ENCODE data around the gene SLC7A14. TPM values are rescaled to one million over a fixed set of nuclear protein-coding genes. Genes with fewer than 3 reads are reported as not detected.

The SLC7A14 gene
- total RNA-seq, 1 experiment from 2014 or later, result not detected

DNA sequence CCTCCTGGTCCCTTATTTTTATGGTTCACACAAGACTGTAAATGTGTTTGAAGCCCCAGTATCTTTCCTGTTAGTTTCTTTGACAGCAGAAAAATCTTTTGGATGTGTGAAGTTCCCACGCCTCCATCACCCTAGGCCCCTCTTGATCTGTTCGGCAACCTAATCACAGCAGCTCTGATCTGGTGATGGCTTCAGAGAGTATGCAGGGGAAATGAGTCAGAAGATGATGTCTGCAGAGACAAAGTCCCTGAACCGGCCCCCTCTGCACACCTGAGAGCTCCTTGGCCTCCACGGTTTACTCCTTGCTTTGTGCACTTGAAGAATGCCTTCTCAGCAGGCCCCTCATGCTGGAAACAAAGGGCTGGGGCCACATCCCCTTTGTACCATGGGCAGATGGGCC, 103.7 kb downstream of the SLC7A14 start (continued):
- no peak for TF ChIP-seq SIN3A (IDR thresholded peaks at IDR 0.05; ENCODE audit: low read depth)
- no peak for TF ChIP-seq FOSL1 (IDR thresholded peaks at IDR 0.05; ENCODE audit: low read depth)

DNA sequence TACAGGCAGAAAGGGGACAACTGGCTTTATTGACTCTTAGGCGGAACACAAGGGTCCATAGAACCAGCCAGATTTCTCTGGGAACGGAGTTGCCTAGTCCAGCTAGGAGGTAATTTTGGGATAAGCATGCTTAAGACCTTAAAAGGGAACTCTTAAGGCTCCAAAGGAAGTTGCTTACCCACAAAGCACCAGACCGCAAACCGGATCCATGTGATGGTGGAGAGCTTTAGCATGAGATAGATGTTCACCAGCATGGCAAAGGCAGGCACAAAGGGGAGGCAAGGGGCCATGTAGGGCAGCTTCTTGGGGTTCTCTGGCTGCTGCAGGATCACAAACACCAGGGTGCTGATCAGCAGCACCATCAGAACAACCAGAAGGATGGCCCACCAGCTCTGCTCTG, 105.8 kb downstream of the SLC7A14 start:
- H3K36me3 ChIP-seq (ENCODE audit: control insufficient read depth in 1 of 2, insufficient read depth in 2 of 2, low read length in 2 of 2), result no peaks in the 10 kb centered on the region
- no peak overlapping the region for H3K4me3 ChIP-seq (replicated peaks in 1 of 2; ENCODE audit: low read depth in 1 of 2, low read length in 2 of 2)
- no peaks in the 10 kb centered on the region for H4K20me1 ChIP-seq (ENCODE audit: insufficient read depth)
- ATAC-seq (no peak), DNase-seq (ENCODE audit: low read depth, low spot score) (no peak)
- H3K9ac ChIP-seq (ENCODE audit: low read length), result no peak overlapping the region
- H3K27ac ChIP-seq (ENCODE audit: low read depth, low read length), result no peak overlapping the region
- H2AFZ ChIP-seq (ENCODE audit: low read depth, low read length, poor library complexity, severe bottlenecking), result no peak overlapping the region
- TF ChIP-seq, protein P1, sequence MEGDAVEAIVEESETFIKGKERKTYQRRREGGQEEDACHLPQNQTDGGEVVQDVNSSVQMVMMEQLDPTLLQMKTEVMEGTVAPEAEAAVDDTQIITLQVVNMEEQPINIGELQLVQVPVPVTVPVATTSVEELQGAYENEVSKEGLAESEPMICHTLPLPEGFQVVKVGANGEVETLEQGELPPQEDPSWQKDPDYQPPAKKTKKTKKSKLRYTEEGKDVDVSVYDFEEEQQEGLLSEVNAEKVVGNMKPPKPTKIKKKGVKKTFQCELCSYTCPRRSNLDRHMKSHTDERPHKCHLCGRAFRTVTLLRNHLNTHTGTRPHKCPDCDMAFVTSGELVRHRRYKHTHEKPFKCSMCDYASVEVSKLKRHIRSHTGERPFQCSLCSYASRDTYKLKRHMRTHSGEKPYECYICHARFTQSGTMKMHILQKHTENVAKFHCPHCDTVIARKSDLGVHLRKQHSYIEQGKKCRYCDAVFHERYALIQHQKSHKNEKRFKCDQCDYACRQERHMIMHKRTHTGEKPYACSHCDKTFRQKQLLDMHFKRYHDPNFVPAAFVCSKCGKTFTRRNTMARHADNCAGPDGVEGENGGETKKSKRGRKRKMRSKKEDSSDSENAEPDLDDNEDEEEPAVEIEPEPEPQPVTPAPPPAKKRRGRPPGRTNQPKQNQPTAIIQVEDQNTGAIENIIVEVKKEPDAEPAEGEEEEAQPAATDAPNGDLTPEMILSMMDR (IDR thresholded peaks at IDR 0.05 in 2 of 3, conservative IDR thresholded peaks at IDR 0.05 in 1 of 3; ENCODE audit: borderline replicate concordance in 1 of 3, insufficient read depth in 1 of 3, low read depth in 2 of 3, low read length in 2 of 3), result no peak
- no peak for TF ChIP-seq SIN3A (IDR thresholded peaks at IDR 0.05; ENCODE audit: low read depth)
- no peak for TF ChIP-seq EZH2 (IDR thresholded peaks at IDR 0.05)
- no peak for TF ChIP-seq ZFX (IDR thresholded peaks at IDR 0.05)
- TF ChIP-seq, protein P2, sequence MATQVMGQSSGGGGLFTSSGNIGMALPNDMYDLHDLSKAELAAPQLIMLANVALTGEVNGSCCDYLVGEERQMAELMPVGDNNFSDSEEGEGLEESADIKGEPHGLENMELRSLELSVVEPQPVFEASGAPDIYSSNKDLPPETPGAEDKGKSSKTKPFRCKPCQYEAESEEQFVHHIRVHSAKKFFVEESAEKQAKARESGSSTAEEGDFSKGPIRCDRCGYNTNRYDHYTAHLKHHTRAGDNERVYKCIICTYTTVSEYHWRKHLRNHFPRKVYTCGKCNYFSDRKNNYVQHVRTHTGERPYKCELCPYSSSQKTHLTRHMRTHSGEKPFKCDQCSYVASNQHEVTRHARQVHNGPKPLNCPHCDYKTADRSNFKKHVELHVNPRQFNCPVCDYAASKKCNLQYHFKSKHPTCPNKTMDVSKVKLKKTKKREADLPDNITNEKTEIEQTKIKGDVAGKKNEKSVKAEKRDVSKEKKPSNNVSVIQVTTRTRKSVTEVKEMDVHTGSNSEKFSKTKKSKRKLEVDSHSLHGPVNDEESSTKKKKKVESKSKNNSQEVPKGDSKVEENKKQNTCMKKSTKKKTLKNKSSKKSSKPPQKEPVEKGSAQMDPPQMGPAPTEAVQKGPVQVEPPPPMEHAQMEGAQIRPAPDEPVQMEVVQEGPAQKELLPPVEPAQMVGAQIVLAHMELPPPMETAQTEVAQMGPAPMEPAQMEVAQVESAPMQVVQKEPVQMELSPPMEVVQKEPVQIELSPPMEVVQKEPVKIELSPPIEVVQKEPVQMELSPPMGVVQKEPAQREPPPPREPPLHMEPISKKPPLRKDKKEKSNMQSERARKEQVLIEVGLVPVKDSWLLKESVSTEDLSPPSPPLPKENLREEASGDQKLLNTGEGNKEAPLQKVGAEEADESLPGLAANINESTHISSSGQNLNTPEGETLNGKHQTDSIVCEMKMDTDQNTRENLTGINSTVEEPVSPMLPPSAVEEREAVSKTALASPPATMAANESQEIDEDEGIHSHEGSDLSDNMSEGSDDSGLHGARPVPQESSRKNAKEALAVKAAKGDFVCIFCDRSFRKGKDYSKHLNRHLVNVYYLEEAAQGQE (IDR thresholded peaks at IDR 0.05; ENCODE audit: low read depth), result no peak
- TF ChIP-seq EZH2phosphoT487 (IDR thresholded peaks at IDR 0.05; ENCODE audit: borderline replicate concordance), result no peak
- TF ChIP-seq CBX3 (IDR thresholded peaks at IDR 0.05; ENCODE audit: low read depth), result no peak
- TF ChIP-seq SRF (IDR thresholded peaks at IDR 0.05; ENCODE audit: low read depth), result no peak
- no peak for TF ChIP-seq ELF1 (IDR thresholded peaks at IDR 0.05; ENCODE audit: borderline replicate concordance, low read depth)
- TF ChIP-seq TCF7L2 (IDR thresholded peaks at IDR 0.05; ENCODE audit: borderline replicate concordance, extremely low read depth, insufficient read depth, insufficient read length), result no peak
- intact Hi-C loops (cut with micrococcal nuclease), result no loop called here
- ChIA-PET RAD21 (ENCODE audit: low non-redundant PET in 1 of 2, low total read pairs in 2 of 2, uncharacterized antibody in 2 of 2, unreplicated experiment in 2 of 2) (no interaction called here), CTCF (no interaction called here), POLR2A (no interaction called here)
- no TSS peak for BruUV-seq (replicated peaks)
- no peaks in the 10 kb centered on the region for H3K27me3 ChIP-seq (ENCODE audit: insufficient read depth, low read length)
- no peaks in the 10 kb centered on the region for H3K79me2 ChIP-seq (ENCODE audit: insufficient read depth, low read length)
- no peak overlapping the region for H3K4me2 ChIP-seq (ENCODE audit: low read length)
- H3K4me1 ChIP-seq (ENCODE audit: control insufficient read depth in 1 of 2, insufficient read depth in 2 of 2, low read length in 2 of 2), result no peaks in the 10 kb centered on the region
- no peaks in the 10 kb centered on the region for H3K9me2 ChIP-seq (ENCODE audit: insufficient read depth)
- no peaks in the 10 kb centered on the region for H3K9me3 ChIP-seq (ENCODE audit: control insufficient read depth in 1 of 2, insufficient read depth in 1 of 2, low read depth in 1 of 2, low read length in 2 of 2)
